Gastrocnemius medialis (tissue), 4 donors: ENCODE results near the gene ZNF207.

ENCODE experiments used
- POLR2A ChIP-seq, 2 donors: fragments of 450-650 bp; IDR thresholded peaks; one replicate each; pipeline ENCODE4 v1.6.1; 2017; ENCODE audit warnings: antibody characterized with exemption in 2 of 2, mild to moderate bottlenecking in 2 of 2, moderate library complexity in 2 of 2
- TF ChIP-seq, protein P1 (sequence below), 5 experiments: fragments of 450-650 bp in 3 of 5; fragments of 200-600 bp in 2 of 5; sonication (generic) in 2 of 5; IDR thresholded peaks in 4 of 5; conservative IDR thresholded peaks in 1 of 5; 1 replicate in 4 of 5; 2 replicates in 1 of 5; pipeline ENCODE4 v1.5.1; 2016 to 2019; ENCODE audit warnings: antibody characterized with exemption in 5 of 5, mild to moderate bottlenecking in 3 of 5, moderate library complexity in 3 of 5

DNA sequence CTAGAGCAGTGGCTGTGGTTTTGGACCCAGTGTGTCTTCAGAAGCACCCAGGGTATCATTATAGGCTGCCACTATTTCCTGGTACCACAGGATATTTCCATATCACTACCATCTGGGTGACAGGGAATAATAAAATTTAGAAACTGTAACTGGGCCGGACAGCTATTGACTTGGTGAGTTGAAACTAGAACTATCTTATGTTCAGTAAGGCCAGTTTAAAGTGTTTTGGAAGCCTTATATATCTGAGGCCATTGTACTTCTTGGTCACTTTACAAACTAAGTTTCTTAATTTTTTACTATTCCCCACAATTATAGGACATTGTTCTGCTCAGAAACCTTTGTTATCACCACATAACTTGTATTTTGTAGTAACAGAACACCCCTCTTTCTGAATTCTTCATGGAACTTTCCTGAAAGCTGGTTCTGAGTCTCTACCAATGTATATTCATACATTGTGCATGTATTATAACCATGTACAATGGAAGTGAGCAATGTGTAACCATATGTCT, 34.0 kb downstream of the ZNF207 start:
- no peak for TF ChIP-seq POLR2A (IDR thresholded peaks at IDR 0.05)
- TF ChIP-seq, protein P1, sequence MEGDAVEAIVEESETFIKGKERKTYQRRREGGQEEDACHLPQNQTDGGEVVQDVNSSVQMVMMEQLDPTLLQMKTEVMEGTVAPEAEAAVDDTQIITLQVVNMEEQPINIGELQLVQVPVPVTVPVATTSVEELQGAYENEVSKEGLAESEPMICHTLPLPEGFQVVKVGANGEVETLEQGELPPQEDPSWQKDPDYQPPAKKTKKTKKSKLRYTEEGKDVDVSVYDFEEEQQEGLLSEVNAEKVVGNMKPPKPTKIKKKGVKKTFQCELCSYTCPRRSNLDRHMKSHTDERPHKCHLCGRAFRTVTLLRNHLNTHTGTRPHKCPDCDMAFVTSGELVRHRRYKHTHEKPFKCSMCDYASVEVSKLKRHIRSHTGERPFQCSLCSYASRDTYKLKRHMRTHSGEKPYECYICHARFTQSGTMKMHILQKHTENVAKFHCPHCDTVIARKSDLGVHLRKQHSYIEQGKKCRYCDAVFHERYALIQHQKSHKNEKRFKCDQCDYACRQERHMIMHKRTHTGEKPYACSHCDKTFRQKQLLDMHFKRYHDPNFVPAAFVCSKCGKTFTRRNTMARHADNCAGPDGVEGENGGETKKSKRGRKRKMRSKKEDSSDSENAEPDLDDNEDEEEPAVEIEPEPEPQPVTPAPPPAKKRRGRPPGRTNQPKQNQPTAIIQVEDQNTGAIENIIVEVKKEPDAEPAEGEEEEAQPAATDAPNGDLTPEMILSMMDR (IDR thresholded peaks at IDR 0.05 in 4 of 5, conservative IDR thresholded peaks at IDR 0.05 in 1 of 5), result no peak
